H1 (cell line): ENCODE measurements around the gene STX7. TPM values are rescaled to one million over a fixed set of nuclear protein-coding genes. Genes with fewer than 3 reads are reported as not detected.

ENCODE experiments used
- MAFK ChIP-seq: IDR thresholded peaks from 2 replicates; pipeline ENCODE4 v1.6.1; 2012; ENCODE audit warnings: low read depth, mild to moderate bottlenecking, improper control_type of control experiment, low read length
- polyA plus RNA-seq, 7 experiments: library from polyadenylated mRNA; depleted of rRNA in 3 of 7; stranded (reverse) in 5 of 7; unstranded in 2 of 7; fragments of >200 nt in 5 of 7; fragments of 200-250 nt in 2 of 7; gene quantifications; 1 replicate in 5 of 7; 2 replicates in 1 of 7; 4 replicates in 1 of 7; pipeline versions ENCODE4 v1.2.1 to v1.2.3, GENCODE V29; 2011 to 2013; ENCODE audit warnings: missing spikeins in 2 of 7, mixed read lengths in 2 of 7
- total RNA-seq: library from RNA; stranded (reverse); fragmentation: NEBNext Ultra II Directional; extraction: Animal tissue kit (Norgen Biotek cat#: 25700); gene quantifications from 2 replicates; pipeline ENCODE4 v1.2.1, GENCODE V29; 2021

STX7 gene
- total and polyA plus RNA-seq, 2 of the 8 experiments (the other 6 are each of a cell fraction or from before 2014, with no cell fraction given): 5.7 to 27.9 TPM

- TF ChIP-seq MAFK: no peak
- TF ChIP-seq, all 59 proteins: peak for 0
These were observed 69.7 kb downstream of the STX7 start (continued) for GRCh38 chr6:132443206-132443605.
